Measurements from ENCODE around the gene EVI5L. TPM values are rescaled to one million over a fixed set of nuclear protein-coding genes. Genes with fewer than 3 reads are reported as not detected.

EVI5L gene
- polyA plus RNA-seq, 1 of the 3 experiments (the other 2 are of a cell fraction), result 9.7 TPM

DNA sequence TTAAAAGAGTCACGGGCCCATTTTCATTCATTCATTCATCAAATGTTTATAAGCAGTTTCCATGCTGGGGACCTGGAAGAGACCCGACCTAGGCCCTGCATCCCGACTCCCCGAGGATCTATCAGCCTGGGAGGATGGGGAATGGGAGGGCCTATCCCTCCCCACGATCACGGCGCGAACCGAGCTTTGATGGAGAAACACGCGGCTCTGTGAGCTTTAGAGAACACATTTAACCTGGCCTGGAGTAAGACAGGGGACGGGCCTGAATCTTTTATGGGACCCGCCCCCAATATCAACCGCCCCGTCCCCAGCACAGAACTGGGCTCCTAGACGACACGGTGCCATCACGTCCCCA, 875 bp upstream of the EVI5L start:
- Histone ChIP-seq H4K20me1 (ENCODE audit: insufficient read depth) (no peaks in the 10 kb centered on the region), H3K9ac (no peak overlapping the region), H3K9me2 (no peaks in the 10 kb centered on the region), H3K4me1 (ENCODE audit: control insufficient read depth in 1 of 2, insufficient read depth in 2 of 2, low read depth in 1 of 2, low read length in 1 of 2) (peaks cover 0 to 7% of the 10 kb centered on the region in 2 experiments; a peak in 1 of 4 replicates), H3K4me2 (peak overlapping the region; percentile 72), H3K79me2 (ENCODE audit: insufficient read depth) (peaks cover 4% of the 10 kb centered on the region; the same call in 1 of the 2 replicates), H3K4me3 (ENCODE audit: low read depth in 2 of 2, low read length in 1 of 2) (peak overlapping the region; percentile 42 to 46), H3K36me3 (replicated peaks in 1 of 2; ENCODE audit: control insufficient read depth in 1 of 2, insufficient read depth in 2 of 2, low read length in 1 of 2) (no peaks in the 10 kb centered on the region), H3F3A (replicated peaks; ENCODE audit: insufficient read depth) (no peaks in the 10 kb centered on the region), H3K9me3 (no peaks in the 10 kb centered on the region), H2AFZ (ENCODE audit: low read depth) (peak overlapping the region; percentile 88; the same call in 1 of the 2 replicates), H3K27ac (ENCODE audit: low read depth in 2 of 2, low read length in 1 of 2) (no peak overlapping the region), H3K27me3 (ENCODE audit: insufficient read depth) (peaks cover 32% of the 10 kb centered on the region)
- TF ChIP-seq EP300 (IDR thresholded peaks at IDR 0.05; ENCODE audit: borderline replicate concordance in 1 of 2, low read depth in 1 of 2, low read length in 1 of 2), result no peak
- TF ChIP-seq POLR2AphosphoS5 (IDR thresholded peaks at IDR 0.05; ENCODE audit: low read depth, low read length), result no peak
- peak; percentile 28; the same call in 1 of the 2 replicates for TF ChIP-seq MXI1 (IDR thresholded peaks at IDR 0.05; ENCODE audit: low read depth, low read length)
- CTCF ChIA-PET, result interaction anchor here (1.2 to 2.1 kb wide), 2 partner anchors 24 to 100 kb away, joined by 3 to 11 read pairs; no protein-coding TSS in a partner anchor
- POLR2A ChIA-PET, result no interaction called here
- DNase-seq, result no peak
- WGBS (ENCODE audit: low lambda C conversion rate), result 2% methylated on average over 15 of the region's 18 CpGs

DNA sequence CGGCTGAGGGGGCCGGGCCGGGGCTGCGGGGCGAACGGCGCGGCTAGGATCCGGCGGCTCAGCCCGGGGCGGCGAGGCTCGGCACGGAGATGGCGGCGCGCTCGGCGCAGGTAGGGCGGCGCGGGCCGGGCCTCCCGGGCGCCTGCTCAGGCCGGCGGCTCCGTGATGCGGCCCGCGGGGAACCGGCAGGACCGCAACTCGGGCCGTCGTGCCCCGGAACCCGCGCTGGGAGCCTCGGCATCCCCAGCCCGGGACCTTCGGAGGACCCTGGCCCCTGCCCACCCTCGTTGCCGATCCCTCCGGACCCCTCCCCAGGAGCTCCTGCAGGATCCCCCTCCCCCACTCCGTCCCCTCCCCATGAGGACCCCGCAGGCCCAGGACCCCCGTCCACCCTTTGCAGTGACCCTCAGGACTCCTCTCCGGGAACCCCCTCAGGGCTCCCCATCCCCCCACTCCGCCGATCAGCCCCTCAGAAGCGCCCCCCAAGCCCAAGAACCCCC, 304 bp downstream of the EVI5L start:
- H3K9ac ChIP-seq, result peak overlapping the region; percentile 28; the same call in 1 of the 2 replicates
- H3F3A ChIP-seq (replicated peaks; ENCODE audit: insufficient read depth), result no peaks in the 10 kb centered on the region
- ChIA-PET POLR2A (no interaction called here), CTCF (interaction anchor here (1.0 kb wide), 1 partner anchor 73 kb away, joined by 3 read pairs; the partner anchor contains the start of gene MAP2K7)
- no peak for DNase-seq
- H3K9me3 ChIP-seq, result no peaks in the 10 kb centered on the region
- H3K27me3 ChIP-seq (ENCODE audit: insufficient read depth), result peaks cover 27% of the 10 kb centered on the region
- no peaks in the 10 kb centered on the region for H3K36me3 ChIP-seq (replicated peaks in 1 of 2; ENCODE audit: control insufficient read depth in 1 of 2, insufficient read depth in 2 of 2, low read length in 1 of 2)
- WGBS (ENCODE audit: low lambda C conversion rate), result 11% methylated on average over 14 of the region's 53 CpGs
- H3K4me2 ChIP-seq, result peak overlapping the region; percentile 81
- H3K9me2 ChIP-seq, result no peaks in the 10 kb centered on the region
- no peak for TF ChIP-seq MEF2A (IDR thresholded peaks at IDR 0.05; ENCODE audit: borderline replicate concordance, low read depth)
- no peak for TF ChIP-seq CHD2 (IDR thresholded peaks at IDR 0.05; ENCODE audit: low read length, partially characterized antibody)
- no peak for TF ChIP-seq GATA2 (CRISPR knock-in tag; IDR thresholded peaks at IDR 0.05)
- no peak for TF ChIP-seq TEAD4 (IDR thresholded peaks at IDR 0.05; ENCODE audit: borderline replicate concordance, insufficient read depth)
- TF ChIP-seq, protein P1, sequence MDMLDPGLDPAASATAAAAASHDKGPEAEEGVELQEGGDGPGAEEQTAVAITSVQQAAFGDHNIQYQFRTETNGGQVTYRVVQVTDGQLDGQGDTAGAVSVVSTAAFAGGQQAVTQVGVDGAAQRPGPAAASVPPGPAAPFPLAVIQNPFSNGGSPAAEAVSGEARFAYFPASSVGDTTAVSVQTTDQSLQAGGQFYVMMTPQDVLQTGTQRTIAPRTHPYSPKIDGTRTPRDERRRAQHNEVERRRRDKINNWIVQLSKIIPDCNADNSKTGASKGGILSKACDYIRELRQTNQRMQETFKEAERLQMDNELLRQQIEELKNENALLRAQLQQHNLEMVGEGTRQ (IDR thresholded peaks at IDR 0.05; ENCODE audit: borderline replicate concordance, low read depth, low read length), result no peak
- TF ChIP-seq, protein P2, sequence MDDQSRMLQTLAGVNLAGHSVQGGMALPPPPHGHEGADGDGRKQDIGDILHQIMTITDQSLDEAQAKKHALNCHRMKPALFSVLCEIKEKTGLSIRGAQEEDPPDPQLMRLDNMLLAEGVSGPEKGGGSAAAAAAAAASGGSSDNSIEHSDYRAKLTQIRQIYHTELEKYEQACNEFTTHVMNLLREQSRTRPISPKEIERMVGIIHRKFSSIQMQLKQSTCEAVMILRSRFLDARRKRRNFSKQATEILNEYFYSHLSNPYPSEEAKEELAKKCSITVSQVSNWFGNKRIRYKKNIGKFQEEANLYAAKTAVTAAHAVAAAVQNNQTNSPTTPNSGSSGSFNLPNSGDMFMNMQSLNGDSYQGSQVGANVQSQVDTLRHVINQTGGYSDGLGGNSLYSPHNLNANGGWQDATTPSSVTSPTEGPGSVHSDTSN (IDR thresholded peaks at IDR 0.05), result no peak
- no peak for TF ChIP-seq TCF12 (IDR thresholded peaks at IDR 0.05)
- TF ChIP-seq FOSL2 (IDR thresholded peaks at IDR 0.05; ENCODE audit: borderline replicate concordance, low read depth), result no peak
- TF ChIP-seq NRF1 (IDR thresholded peaks at IDR 0.05; ENCODE audit: low read depth, low read length), result no peak
- TF ChIP-seq, protein P3, sequence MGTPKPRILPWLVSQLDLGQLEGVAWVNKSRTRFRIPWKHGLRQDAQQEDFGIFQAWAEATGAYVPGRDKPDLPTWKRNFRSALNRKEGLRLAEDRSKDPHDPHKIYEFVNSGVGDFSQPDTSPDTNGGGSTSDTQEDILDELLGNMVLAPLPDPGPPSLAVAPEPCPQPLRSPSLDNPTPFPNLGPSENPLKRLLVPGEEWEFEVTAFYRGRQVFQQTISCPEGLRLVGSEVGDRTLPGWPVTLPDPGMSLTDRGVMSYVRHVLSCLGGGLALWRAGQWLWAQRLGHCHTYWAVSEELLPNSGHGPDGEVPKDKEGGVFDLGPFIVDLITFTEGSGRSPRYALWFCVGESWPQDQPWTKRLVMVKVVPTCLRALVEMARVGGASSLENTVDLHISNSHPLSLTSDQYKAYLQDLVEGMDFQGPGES (IDR thresholded peaks at IDR 0.05; ENCODE audit: low read depth, low read length), result no peak
- TF ChIP-seq, protein P4, sequence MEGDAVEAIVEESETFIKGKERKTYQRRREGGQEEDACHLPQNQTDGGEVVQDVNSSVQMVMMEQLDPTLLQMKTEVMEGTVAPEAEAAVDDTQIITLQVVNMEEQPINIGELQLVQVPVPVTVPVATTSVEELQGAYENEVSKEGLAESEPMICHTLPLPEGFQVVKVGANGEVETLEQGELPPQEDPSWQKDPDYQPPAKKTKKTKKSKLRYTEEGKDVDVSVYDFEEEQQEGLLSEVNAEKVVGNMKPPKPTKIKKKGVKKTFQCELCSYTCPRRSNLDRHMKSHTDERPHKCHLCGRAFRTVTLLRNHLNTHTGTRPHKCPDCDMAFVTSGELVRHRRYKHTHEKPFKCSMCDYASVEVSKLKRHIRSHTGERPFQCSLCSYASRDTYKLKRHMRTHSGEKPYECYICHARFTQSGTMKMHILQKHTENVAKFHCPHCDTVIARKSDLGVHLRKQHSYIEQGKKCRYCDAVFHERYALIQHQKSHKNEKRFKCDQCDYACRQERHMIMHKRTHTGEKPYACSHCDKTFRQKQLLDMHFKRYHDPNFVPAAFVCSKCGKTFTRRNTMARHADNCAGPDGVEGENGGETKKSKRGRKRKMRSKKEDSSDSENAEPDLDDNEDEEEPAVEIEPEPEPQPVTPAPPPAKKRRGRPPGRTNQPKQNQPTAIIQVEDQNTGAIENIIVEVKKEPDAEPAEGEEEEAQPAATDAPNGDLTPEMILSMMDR (IDR thresholded peaks at IDR 0.05), result no peak
- TF ChIP-seq RXRA (IDR thresholded peaks at IDR 0.05; ENCODE audit: borderline replicate concordance, low read depth), result no peak
- TF ChIP-seq EP300 (IDR thresholded peaks at IDR 0.05; ENCODE audit: borderline replicate concordance in 1 of 2, low read depth in 1 of 2, low read length in 1 of 2), result no peak
- no peak for TF ChIP-seq EZH2phosphoT487 (IDR thresholded peaks at IDR 0.05; ENCODE audit: borderline replicate concordance, low read depth)
- no peak for TF ChIP-seq MXI1 (IDR thresholded peaks at IDR 0.05; ENCODE audit: low read depth, low read length)
- no peak for TF ChIP-seq YY1 (IDR thresholded peaks at IDR 0.05; ENCODE audit: low read depth)
- no peak for TF ChIP-seq JUND (IDR thresholded peaks at IDR 0.05)
- no peak for TF ChIP-seq RAD21 (IDR thresholded peaks at IDR 0.05; ENCODE audit: low read length)
- TF ChIP-seq, protein P5, sequence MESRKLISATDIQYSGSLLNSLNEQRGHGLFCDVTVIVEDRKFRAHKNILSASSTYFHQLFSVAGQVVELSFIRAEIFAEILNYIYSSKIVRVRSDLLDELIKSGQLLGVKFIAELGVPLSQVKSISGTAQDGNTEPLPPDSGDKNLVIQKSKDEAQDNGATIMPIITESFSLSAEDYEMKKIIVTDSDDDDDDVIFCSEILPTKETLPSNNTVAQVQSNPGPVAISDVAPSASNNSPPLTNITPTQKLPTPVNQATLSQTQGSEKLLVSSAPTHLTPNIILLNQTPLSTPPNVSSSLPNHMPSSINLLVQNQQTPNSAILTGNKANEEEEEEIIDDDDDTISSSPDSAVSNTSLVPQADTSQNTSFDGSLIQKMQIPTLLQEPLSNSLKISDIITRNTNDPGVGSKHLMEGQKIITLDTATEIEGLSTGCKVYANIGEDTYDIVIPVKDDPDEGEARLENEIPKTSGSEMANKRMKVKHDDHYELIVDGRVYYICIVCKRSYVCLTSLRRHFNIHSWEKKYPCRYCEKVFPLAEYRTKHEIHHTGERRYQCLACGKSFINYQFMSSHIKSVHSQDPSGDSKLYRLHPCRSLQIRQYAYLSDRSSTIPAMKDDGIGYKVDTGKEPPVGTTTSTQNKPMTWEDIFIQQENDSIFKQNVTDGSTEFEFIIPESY (IDR thresholded peaks at IDR 0.05; ENCODE audit: borderline replicate concordance, low read depth), result no peak
- TF ChIP-seq GABPA (IDR thresholded peaks at IDR 0.05; ENCODE audit: low read depth), result no peak
- H3K79me2 ChIP-seq (ENCODE audit: insufficient read depth), result peaks cover 4% of the 10 kb centered on the region; the same call in 1 of the 2 replicates
- H3K4me3 ChIP-seq (ENCODE audit: low read depth in 2 of 2, low read length in 1 of 2), result peak overlapping the region; percentile 52 to 60; a peak in 3 of 4 replicates
- no peak overlapping the region for H2AFZ ChIP-seq (ENCODE audit: low read depth)
- H4K20me1 ChIP-seq (ENCODE audit: insufficient read depth), result no peaks in the 10 kb centered on the region
- no peak overlapping the region for H3K27ac ChIP-seq (ENCODE audit: low read depth in 2 of 2, low read length in 1 of 2)
- peaks cover 0 to 7% of the 10 kb centered on the region in 2 experiments; a peak in 1 of 4 replicates for H3K4me1 ChIP-seq (ENCODE audit: control insufficient read depth in 1 of 2, insufficient read depth in 2 of 2, low read depth in 1 of 2, low read length in 1 of 2)
